HEK293 (cell line): ENCODE measurements around the gene RASSF8.

Experiments
- CTCF ChIA-PET: fragments of 350-600 bp; formaldehyde crosslinking; extraction: SDS; loops from one replicate; lab custom pipeline; 2021; ENCODE audit warnings: antibody characterized with exemption; lab: Yijun Ruan, JAX
- POLR2A ChIA-PET: fragments of 300-600 bp; formaldehyde crosslinking; extraction: SDS; loops from one replicate; lab custom pipeline; 2020; ENCODE audit warnings: antibody characterized with exemption, inconsistent platforms; lab: Yijun Ruan, JAX
- H3K27ac ChIP-seq: fragments of 200-500 bp; sonication (Bioruptor generic); 2 replicates; pipeline ENCODE4 v1.5.1; 2014; ENCODE audit warnings: low read depth, low read length, control low read depth, inconsistent platforms; ENCODE audit errors: extremely low read depth
- H3K36me3 ChIP-seq, 2 experiments: fragments of 200-500 bp in 1 of 2; sonication (Bioruptor generic) in 1 of 2; 1 replicate in 1 of 2; 2 replicates in 1 of 2; pipeline ENCODE4 v1.5.1; 2014 to 2017; ENCODE audit warnings: inconsistent platforms in 2 of 2, low read length in 2 of 2; ENCODE audit not compliant: control insufficient read depth in 2 of 2, insufficient read depth in 1 of 2
- H3K4me1 ChIP-seq: fragments of 200-500 bp; sonication (Bioruptor generic); 2 replicates; pipeline ENCODE4 v1.5.1; 2014; ENCODE audit warnings: mild to moderate bottlenecking, low read length, inconsistent platforms; ENCODE audit not compliant: control insufficient read depth, insufficient read depth
- H3K4me3 ChIP-seq: 2 replicates; pipeline ENCODE4 v1.5.1; 2011; ENCODE audit warnings: low read depth, mild to moderate bottlenecking, control low read depth, low read length, moderate library complexity
- H3K9me3 ChIP-seq: fragments of 200-500 bp; sonication (Bioruptor generic); 2 replicates; pipeline ENCODE4 v1.5.1; 2014; ENCODE audit warnings: low read depth, low read length, inconsistent platforms; ENCODE audit not compliant: control insufficient read depth, insufficient read depth
- BCL11A ChIP-seq: fragments of 450-650 bp; formaldehyde crosslinking; IDR thresholded peaks from 2 replicates; pipeline ENCODE4 v1.5.1; 2016; ENCODE audit warnings: low read depth, missing biosample characterization, missing genetic modification characterization
- GFI1B ChIP-seq: fragments of 450-650 bp; formaldehyde crosslinking; IDR thresholded peaks from 2 replicates; pipeline ENCODE4 v1.5.1; 2016; ENCODE audit warnings: missing biosample characterization, missing genetic modification characterization
- HOXD13 ChIP-seq: sonication (generic); formaldehyde crosslinking; IDR thresholded peaks from 2 replicates; pipeline ENCODE4 v1.8.0; 2022; ENCODE audit warnings: missing genetic modification reagents, borderline replicate concordance
- IKZF3 ChIP-seq: fragments of 450-650 bp; IDR thresholded peaks from 2 replicates; pipeline ENCODE4 v1.5.0; 2018; ENCODE audit warnings: missing biosample characterization, mild to moderate bottlenecking, missing genetic modification characterization, moderate library complexity
- KLF1 ChIP-seq: fragments of 450-650 bp; formaldehyde crosslinking; IDR thresholded peaks from 2 replicates; pipeline ENCODE4 v1.5.1; 2016; ENCODE audit warnings: missing biosample characterization, missing genetic modification characterization
- MZF1 ChIP-seq: fragments of 450-650 bp; formaldehyde crosslinking; IDR thresholded peaks from 2 replicates; pipeline ENCODE4 v1.5.1; 2017; ENCODE audit warnings: missing biosample characterization, missing genetic modification characterization, borderline replicate concordance
- OSR2 ChIP-seq: fragments of 450-650 bp; formaldehyde crosslinking; IDR thresholded peaks from 2 replicates; pipeline ENCODE4 v1.5.1; 2016; ENCODE audit warnings: missing biosample characterization, missing genetic modification characterization
- PATZ1 ChIP-seq: fragments of 450-650 bp; formaldehyde crosslinking; IDR thresholded peaks from 2 replicates; pipeline ENCODE4 v1.5.1; 2016; ENCODE audit warnings: missing biosample characterization, missing genetic modification characterization
- PRDM2 ChIP-seq: fragments of 450-650 bp; formaldehyde crosslinking; IDR thresholded peaks from 2 replicates; pipeline ENCODE4 v1.5.1; 2016; ENCODE audit warnings: missing biosample characterization, missing genetic modification characterization, borderline replicate concordance
- YY2 ChIP-seq: fragments of 450-650 bp; formaldehyde crosslinking; IDR thresholded peaks from 2 replicates; pipeline ENCODE4 v1.5.1; 2016; ENCODE audit warnings: missing biosample characterization, missing genetic modification characterization
- ZBTB1 ChIP-seq: fragments of 450-650 bp; formaldehyde crosslinking; IDR thresholded peaks from 2 replicates; pipeline ENCODE4 v1.5.1; 2016; ENCODE audit warnings: missing biosample characterization, missing genetic modification characterization
- ZFHX2 ChIP-seq: fragments of 450-650 bp; formaldehyde crosslinking; conservative IDR thresholded peaks from 2 replicates; pipeline ENCODE4 v1.5.1; 2016; ENCODE audit warnings: missing biosample characterization, missing genetic modification characterization
- ZNF2 ChIP-seq: fragments of 450-650 bp; formaldehyde crosslinking; IDR thresholded peaks from 2 replicates; pipeline ENCODE4 v1.5.1; 2016; ENCODE audit warnings: missing biosample characterization, missing genetic modification characterization
- ZNF274 ChIP-seq, 2 experiments: fragments of 200-500 bp in 1 of 2; fragments of 450-650 bp in 1 of 2; sonication (Bioruptor generic) in 1 of 2; formaldehyde crosslinking in 1 of 2; IDR thresholded peaks; 2 replicates each; pipeline versions ENCODE4 v1.5.1 to v1.6.1; 2014 to 2016; ENCODE audit warnings: borderline replicate concordance in 1 of 2, inconsistent platforms in 1 of 2, low read length in 1 of 2, missing biosample characterization in 1 of 2, missing genetic modification characterization in 1 of 2
- ZNF280D ChIP-seq: fragments of 450-650 bp; formaldehyde crosslinking; IDR thresholded peaks from 2 replicates; pipeline ENCODE4 v1.5.1; 2016; ENCODE audit warnings: missing biosample characterization, missing genetic modification characterization
- ZNF350 ChIP-seq: fragments of 450-650 bp; formaldehyde crosslinking; IDR thresholded peaks from 2 replicates; pipeline ENCODE4 v1.5.0; 2017; ENCODE audit warnings: missing biosample characterization, mild to moderate bottlenecking, missing genetic modification characterization
- ZNF394 ChIP-seq: fragments of 450-650 bp; formaldehyde crosslinking; IDR thresholded peaks from 2 replicates; pipeline ENCODE4 v1.5.1; 2016; ENCODE audit warnings: missing biosample characterization, missing genetic modification characterization, mild to moderate bottlenecking, moderate library complexity, borderline replicate concordance
- ZNF423 ChIP-seq: fragments of 450-650 bp; formaldehyde crosslinking; IDR thresholded peaks from 2 replicates; pipeline ENCODE4 v1.5.1; 2016; ENCODE audit warnings: missing biosample characterization, missing genetic modification characterization
- ZNF426 ChIP-seq: fragments of 450-650 bp; formaldehyde crosslinking; IDR thresholded peaks from 2 replicates; pipeline ENCODE4 v1.5.1; 2017; ENCODE audit warnings: missing biosample characterization, missing genetic modification characterization, mild to moderate bottlenecking, inconsistent platforms, moderate library complexity
- ZNF513 ChIP-seq: fragments of 450-650 bp; IDR thresholded peaks from 2 replicates; pipeline ENCODE4 v1.5.1; 2018; ENCODE audit warnings: missing biosample characterization, missing genetic modification characterization
- ZNF596 ChIP-seq: fragments of 450-650 bp; IDR thresholded peaks from 2 replicates; pipeline ENCODE4 v1.5.0; 2018; ENCODE audit warnings: missing biosample characterization, mild to moderate bottlenecking, missing genetic modification characterization, moderate library complexity
- ZNF658 ChIP-seq: fragments of 450-650 bp; formaldehyde crosslinking; IDR thresholded peaks from 2 replicates; pipeline ENCODE4; 2016; ENCODE audit warnings: missing biosample characterization, missing genetic modification characterization
- ZSCAN30 ChIP-seq: fragments of 450-650 bp; IDR thresholded peaks from 2 replicates; pipeline ENCODE4 v1.5.1; 2018; ENCODE audit warnings: missing biosample characterization, mild to moderate bottlenecking, missing genetic modification characterization, moderate library complexity

The RASSF8 gene

GRCh38 chr12:25929142-25929541, 29.3 kb upstream of the RASSF8 start (continued):
- no peak for TF ChIP-seq PRDM2 (tag by site-specific recombination)
- no peak for TF ChIP-seq HOXD13
- TF ChIP-seq ZNF596 (tag by site-specific recombination): no peak
- TF ChIP-seq OSR2 (tag by site-specific recombination): peak; percentile 68; the same call in 1 of the 2 replicates
- TF ChIP-seq IKZF3 (tag by site-specific recombination): 0 out of 2 replicates have a peak, but pooled peaks have one; percentile 26
- TF ChIP-seq ZNF513 (tag by site-specific recombination): no peak
- no peak for TF ChIP-seq ZNF423 (tag by site-specific recombination)
- TF ChIP-seq ZNF2 (tag by site-specific recombination): no peak
- TF ChIP-seq BCL11A (tag by site-specific recombination): peak; percentile 48; the same call in 1 of the 2 replicates
- TF ChIP-seq ZNF274 (IDR thresholded peaks at IDR 0.05; ENCODE audit: low read length): no peak
- TF ChIP-seq ZNF274 (tag by site-specific recombination; IDR thresholded peaks at IDR 0.05; ENCODE audit: borderline replicate concordance): no peak
- TF ChIP-seq ZBTB1: no peak
- TF ChIP-seq ZNF394 (tag by site-specific recombination): no peak
- TF ChIP-seq YY2 (tag by site-specific recombination): no peak
- no peak for TF ChIP-seq ZNF350
- no peak for TF ChIP-seq MZF1 (tag by site-specific recombination)
- no peak for TF ChIP-seq KLF1 (tag by site-specific recombination)
- no peak for TF ChIP-seq PATZ1 (tag by site-specific recombination)
- TF ChIP-seq, all 188 proteins: peak for 11

- H3K4me1 ChIP-seq: peaks cover 5% of the 10 kb centered on the region; the same call in 1 of the 2 replicates
- POLR2A ChIA-PET: no interaction called here
- no peaks in the 10 kb centered on the region for H3K36me3 ChIP-seq
- CTCF ChIA-PET: no interaction called here
- H3K4me3 ChIP-seq: no peak overlapping the region
- H3K27ac ChIP-seq: no peak overlapping the region
- no peaks in the 10 kb centered on the region for H3K9me3 ChIP-seq
- TF ChIP-seq ZNF658 (tag by site-specific recombination) (no peak), ZNF426 (no peak), ZSCAN30 (tag by site-specific recombination) (no peak), GFI1B (tag by site-specific recombination) (no peak), ZNF280D (no peak), ZFHX2 (tag by site-specific recombination) (no peak)
These were observed 25.5 kb upstream of the RASSF8 start for GRCh38 chr12:25932971-25933370.
